Adipocyte (in vitro differentiated cells): Measurements from ENCODE around the gene B3GAT1.

Experiments
- DNase-seq: peaks from one replicate; pipeline ENCODE4 v3.0.0-alpha.2; 2015; ENCODE audit warnings: low read depth
- H3K27me3 ChIP-seq: replicated peaks from 2 replicates; pipeline ENCODE4 v1.7.0; 2013; ENCODE audit warnings: mild to moderate bottlenecking, low read length, moderate library complexity; ENCODE audit not compliant: control insufficient read depth, insufficient read depth
- H3K36me3 ChIP-seq: 2 replicates; pipeline ENCODE4 v1.7.0; 2013; ENCODE audit warnings: low read length, mild to moderate bottlenecking, moderate library complexity; ENCODE audit not compliant: control insufficient read depth, insufficient read depth, severe bottlenecking
- H3K4me1 ChIP-seq: 2 replicates; pipeline ENCODE4 v1.7.0; 2013; ENCODE audit warnings: mild to moderate bottlenecking, low read length, moderate library complexity; ENCODE audit not compliant: control insufficient read depth, insufficient read depth
- H3K4me3 ChIP-seq: 2 replicates; pipeline ENCODE4 v1.7.0; 2013; ENCODE audit warnings: mild to moderate bottlenecking, low read length, moderate library complexity
- H3K9ac ChIP-seq: 2 replicates; pipeline ENCODE4 v1.7.0; 2013; ENCODE audit warnings: mild to moderate bottlenecking, low read length, moderate library complexity
- H3K9me3 ChIP-seq: 2 replicates; pipeline ENCODE4 v1.7.0; 2013; ENCODE audit warnings: mild to moderate bottlenecking, low read length, moderate library complexity; ENCODE audit not compliant: control insufficient read depth

Gene B3GAT1

DNA sequence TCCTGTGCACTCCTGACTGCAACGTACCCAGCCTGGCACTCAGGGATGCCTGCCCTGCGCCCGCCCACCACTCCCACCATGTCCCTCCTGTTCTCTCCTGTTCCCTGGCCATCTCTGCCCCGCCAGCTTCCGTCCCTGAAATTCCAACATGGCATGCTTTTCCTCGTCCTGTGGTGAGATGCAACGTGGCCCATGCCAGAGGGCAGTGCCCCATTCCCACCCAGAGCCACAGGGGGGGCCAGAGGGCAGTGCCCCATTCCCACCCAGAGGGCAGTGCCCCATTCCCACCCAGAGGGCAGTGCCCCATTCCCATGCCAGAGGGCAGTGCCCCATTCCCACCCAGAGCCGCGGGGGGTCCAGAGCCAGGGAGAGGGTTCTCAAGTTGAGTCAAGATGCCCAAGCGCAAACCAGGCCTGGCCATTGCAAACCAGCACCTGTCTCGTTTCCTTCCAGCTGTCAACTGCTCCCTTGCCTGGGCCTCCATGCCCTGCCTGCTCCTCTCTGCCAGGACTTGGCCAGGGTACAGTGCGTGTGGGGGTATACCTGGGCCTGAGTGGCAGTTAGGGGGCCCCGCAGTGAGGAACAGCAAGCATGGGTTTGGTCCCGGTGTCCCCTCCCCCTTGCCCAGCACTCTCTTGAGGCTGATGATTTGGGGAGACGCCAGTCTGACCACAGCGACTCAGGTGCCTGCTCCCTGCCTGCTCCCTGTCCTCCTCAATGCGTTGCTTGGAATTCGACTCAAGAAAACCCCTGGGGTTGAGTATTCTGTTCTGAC is 14.6 kb downstream of the B3GAT1 start:
- Histone ChIP-seq H3K4me3 (no peak overlapping the region), H3K27me3 (peaks cover 9% of the 10 kb centered on the region), H3K36me3 (no peaks in the 10 kb centered on the region), H3K9ac (no peak overlapping the region), H3K9me3 (peaks cover 8% of the 10 kb centered on the region), H3K4me1 (no peaks in the 10 kb centered on the region)
- no peak for DNase-seq

- Histone ChIP-seq H3K4me3 (no peak overlapping the region), H3K27me3 (peaks cover 8% of the 10 kb centered on the region), H3K9ac (no peak overlapping the region), H3K9me3 (no peaks in the 10 kb centered on the region), H3K36me3 (no peaks in the 10 kb centered on the region), H3K4me1 (no peaks in the 10 kb centered on the region)
- DNase-seq = no peak
Measured at GRCh38 chr11:134395002-134395401, 17.0 kb downstream of the B3GAT1 start.

DNA sequence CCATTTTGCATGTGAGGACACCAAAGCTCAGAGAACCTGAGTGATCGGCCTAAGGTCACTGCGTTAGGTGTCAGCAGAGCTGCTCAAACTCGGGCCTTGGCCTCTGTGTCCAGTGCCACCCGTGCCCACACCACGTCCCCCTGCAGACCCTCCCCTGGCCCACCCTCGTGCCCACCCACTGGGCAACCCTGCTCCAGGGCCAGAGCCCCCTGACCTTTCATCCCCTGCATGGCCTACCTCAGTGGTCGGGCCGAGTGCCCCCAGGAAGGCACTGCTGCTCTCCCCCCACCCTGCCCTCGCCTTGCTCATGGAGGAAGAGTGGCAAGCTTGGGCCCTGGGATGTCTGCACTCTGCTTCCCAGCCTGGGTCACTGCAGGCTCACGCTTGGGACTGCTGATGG is 17.7 kb downstream of the B3GAT1 start:
- Histone ChIP-seq H3K4me3 (no peak overlapping the region), H3K36me3 (no peaks in the 10 kb centered on the region), H3K27me3 (peaks cover 8% of the 10 kb centered on the region), H3K9me3 (no peaks in the 10 kb centered on the region), H3K9ac (no peak overlapping the region), H3K4me1 (no peaks in the 10 kb centered on the region)
- no peak for DNase-seq

- Histone ChIP-seq H3K4me1 (no peaks in the 10 kb centered on the region), H3K9me3 (no peaks in the 10 kb centered on the region), H3K4me3 (no peak overlapping the region), H3K27me3 (peaks cover 8% of the 10 kb centered on the region), H3K36me3 (no peaks in the 10 kb centered on the region), H3K9ac (no peak overlapping the region)
- no peak for DNase-seq
Measured at GRCh38 chr11:134393638-134394037, 18.4 kb downstream of the B3GAT1 start.

DNA sequence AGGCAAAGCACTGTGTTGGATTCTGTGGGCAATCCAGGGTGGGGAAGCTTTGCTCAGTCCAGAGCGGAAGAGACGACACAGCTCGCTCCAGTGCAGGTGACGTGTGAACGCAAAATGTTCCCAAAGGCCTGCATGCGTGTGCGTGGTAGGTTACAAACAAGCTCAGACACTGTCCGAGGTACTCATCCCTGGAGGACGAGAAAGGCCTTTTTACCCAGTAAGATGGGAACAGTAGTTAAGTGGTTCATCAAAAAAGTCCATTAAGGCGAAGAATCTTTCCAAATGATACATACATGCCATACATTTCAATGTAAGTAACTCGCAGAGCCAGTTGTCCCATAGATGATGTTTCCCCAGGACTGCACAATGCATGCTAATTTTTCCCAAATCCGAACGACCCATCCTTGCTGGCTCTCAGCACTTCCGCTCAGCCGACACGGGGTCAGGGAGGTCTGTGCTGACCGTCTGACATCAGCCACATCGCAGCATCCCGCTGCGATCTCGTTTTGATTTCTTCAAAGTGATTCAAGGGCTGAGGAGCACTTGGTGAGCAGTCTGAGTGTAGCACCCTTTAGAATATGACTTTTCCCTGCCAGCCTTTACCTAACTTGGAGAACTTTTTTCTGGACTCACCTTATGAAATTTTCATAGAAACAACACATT is 19.0 kb downstream of the B3GAT1 start:
- Histone ChIP-seq H3K36me3 (no peaks in the 10 kb centered on the region), H3K9me3 (no peaks in the 10 kb centered on the region), H3K27me3 (peaks cover 3% of the 10 kb centered on the region), H3K9ac (no peak overlapping the region), H3K4me1 (no peaks in the 10 kb centered on the region), H3K4me3 (no peak overlapping the region)
- DNase-seq = no peak

- H3K9ac ChIP-seq = no peak overlapping the region
- H3K4me3 ChIP-seq = no peak overlapping the region
- no peaks in the 10 kb centered on the region for H3K36me3 ChIP-seq
- peaks cover 2% of the 10 kb centered on the region for H3K27me3 ChIP-seq
- no peaks in the 10 kb centered on the region for H3K4me1 ChIP-seq
- no peaks in the 10 kb centered on the region for H3K9me3 ChIP-seq
- no peak for DNase-seq
Measured at GRCh38 chr11:134391656-134392055, 20.4 kb downstream of the B3GAT1 start.

DNA sequence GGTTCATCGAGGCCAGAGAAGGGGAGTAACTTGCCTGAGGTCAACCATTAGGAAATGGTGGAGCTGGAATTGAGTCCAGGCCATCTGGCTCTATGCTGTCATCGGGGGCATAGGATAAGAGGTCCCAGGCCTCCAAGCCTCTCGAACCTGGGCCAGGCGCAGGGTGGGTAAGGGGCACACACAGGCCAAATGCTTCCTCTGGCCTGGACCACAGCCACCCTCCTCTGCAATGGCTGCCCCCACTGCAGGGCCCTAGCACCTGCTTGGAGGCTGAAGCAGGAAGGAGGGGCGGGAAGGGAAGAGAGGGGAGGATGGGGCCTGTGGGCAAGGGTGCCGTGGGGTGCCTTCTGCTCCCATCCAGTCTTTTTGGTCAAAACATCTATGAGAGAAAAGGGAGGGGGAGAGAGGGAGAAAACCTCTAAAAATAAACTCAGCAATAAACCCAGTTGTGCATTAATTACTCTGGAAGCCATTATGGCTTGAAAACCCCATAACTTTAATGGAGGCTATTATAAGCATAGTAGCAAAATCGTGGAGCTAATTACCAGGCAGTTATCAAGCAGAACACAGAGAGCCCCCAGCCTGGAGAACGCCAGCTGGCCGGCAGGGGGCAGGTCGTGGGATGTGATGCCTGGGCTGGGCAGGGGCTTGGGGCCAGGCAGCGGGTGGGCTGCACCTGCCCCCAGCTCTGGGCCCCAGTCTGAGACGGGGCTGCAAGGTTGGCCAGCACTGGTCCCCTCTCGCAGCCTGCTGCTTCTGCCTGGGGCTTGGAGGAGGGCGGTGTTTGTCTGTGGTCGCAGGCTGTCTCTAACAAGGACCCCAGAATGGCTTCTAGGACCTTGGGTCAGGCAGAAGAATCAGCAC is 21.1 kb downstream of the B3GAT1 start:
- peaks cover 2% of the 10 kb centered on the region for H3K27me3 ChIP-seq
- H3K9ac ChIP-seq = no peak overlapping the region
- no peak for DNase-seq
- H3K4me3 ChIP-seq = no peak overlapping the region
- no peaks in the 10 kb centered on the region for H3K4me1 ChIP-seq
- no peaks in the 10 kb centered on the region for H3K36me3 ChIP-seq
- no peaks in the 10 kb centered on the region for H3K9me3 ChIP-seq

GRCh38 chr11:134389464-134390180 is 22.4 kb downstream of the B3GAT1 start:
- H3K9me3 ChIP-seq = no peaks in the 10 kb centered on the region
- H3K4me3 ChIP-seq = no peak overlapping the region
- H3K27me3 ChIP-seq = peaks cover 2% of the 10 kb centered on the region
- H3K9ac ChIP-seq = no peak overlapping the region
- no peak for DNase-seq
- H3K36me3 ChIP-seq = no peaks in the 10 kb centered on the region
- no peaks in the 10 kb centered on the region for H3K4me1 ChIP-seq

GRCh38 chr11:134388590-134388989 is 23.5 kb downstream of the B3GAT1 start:
- Histone ChIP-seq H3K27me3 (peaks cover 2% of the 10 kb centered on the region), H3K9ac (no peak overlapping the region), H3K9me3 (no peaks in the 10 kb centered on the region), H3K4me1 (no peaks in the 10 kb centered on the region), H3K36me3 (no peaks in the 10 kb centered on the region), H3K4me3 (no peak overlapping the region)
- no peak for DNase-seq

DNA sequence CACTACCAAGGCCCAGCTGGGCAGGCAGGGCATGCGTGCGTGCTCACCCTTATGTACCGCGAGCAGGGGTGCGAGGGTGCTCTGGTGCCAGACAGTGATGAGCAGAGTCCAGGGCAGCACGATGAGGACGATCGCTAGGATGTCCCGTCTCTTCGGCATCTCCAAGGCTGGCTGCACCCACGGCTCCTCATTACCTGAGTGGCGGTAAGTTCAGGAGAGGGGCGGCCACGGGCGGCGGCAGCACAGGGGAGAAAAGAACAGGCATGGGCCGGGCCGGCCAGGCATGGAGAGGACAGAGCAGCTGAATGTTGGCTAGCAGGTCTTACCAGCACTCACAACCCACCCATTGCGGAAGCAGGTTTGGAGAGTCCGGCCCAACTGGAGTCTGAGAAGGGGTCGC is 24.5 kb downstream of the B3GAT1 start:
- H3K4me1 ChIP-seq = no peaks in the 10 kb centered on the region
- H3K9ac ChIP-seq = no peak overlapping the region
- no peak for DNase-seq
- H3K36me3 ChIP-seq = no peaks in the 10 kb centered on the region
- H3K9me3 ChIP-seq = no peaks in the 10 kb centered on the region
- H3K27me3 ChIP-seq = peaks cover 2% of the 10 kb centered on the region
- no peak overlapping the region for H3K4me3 ChIP-seq

DNA sequence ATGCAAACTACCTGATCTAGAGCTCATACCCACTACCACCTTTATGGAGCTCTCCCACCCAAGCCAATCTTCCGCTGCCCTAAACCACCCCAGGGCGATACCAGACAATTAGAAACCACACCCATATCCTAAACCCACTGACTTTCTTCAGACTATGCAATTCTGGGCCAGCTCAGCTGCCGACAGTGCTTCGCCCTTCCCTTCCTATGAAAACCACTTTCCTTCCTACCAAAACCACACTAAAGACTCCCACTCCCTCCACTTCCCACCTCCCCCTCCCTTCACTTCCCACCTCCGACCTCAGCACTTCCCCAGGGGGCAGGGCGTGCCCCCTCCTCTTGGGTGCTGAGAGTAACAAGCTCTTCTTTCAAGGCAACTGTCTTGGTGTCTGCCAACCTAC is 25.1 kb downstream of the B3GAT1 start:
- no peak for DNase-seq
- H3K27me3 ChIP-seq = peaks cover 2% of the 10 kb centered on the region

More for the DNA sequence above, 25.1 kb downstream of the B3GAT1 start:
- Histone ChIP-seq H3K9ac (no peak overlapping the region), H3K4me1 (no peaks in the 10 kb centered on the region), H3K9me3 (no peaks in the 10 kb centered on the region), H3K36me3 (no peaks in the 10 kb centered on the region), H3K4me3 (no peak overlapping the region)
